Prostate gland (tissue), 2 donors: ENCODE data around the gene OXLD1.

Experiments
- CTCF ChIP-seq, 4 experiments: fragments of 200-600 bp in 2 of 4; fragments of 450-650 bp in 2 of 4; sonication (generic) in 2 of 4; IDR thresholded peaks; 1 replicate in 3 of 4; 2 replicates in 1 of 4; pipeline ENCODE4 v1.5.1; 2016 to 2019; ENCODE audit warnings: antibody characterized with exemption in 4 of 4, mild to moderate bottlenecking in 2 of 4, moderate library complexity in 2 of 4
- POLR2A ChIP-seq: fragments of 450-650 bp; IDR thresholded peaks from one replicate; pipeline ENCODE4 v1.6.1; 2016; ENCODE audit warnings: antibody characterized with exemption, mild to moderate bottlenecking
- POLR2AphosphoS5 ChIP-seq: sonication (generic); formaldehyde crosslinking; IDR thresholded peaks from one replicate; pipeline ENCODE4 v1.6.1; 2017; ENCODE audit warnings: antibody characterized with exemption

- peak in 2 of 4 experiments; percentile 30 to 38 for TF ChIP-seq CTCF (IDR thresholded peaks at IDR 0.05)
- TF ChIP-seq POLR2AphosphoS5, result no peak
- no peak for TF ChIP-seq POLR2A
Measured at GRCh38 chr17:81712468-81713003, 46.1 kb upstream of the OXLD1 start.
